SK-N-SH treated with all-trans-retinoic acid at 6 μM for 48 hours (cell line): ENCODE results near the gene SOWAHC.
A peak's percentile ranks its signal among the peaks of the same experiment; 100 is the strongest.

Source experiments
- ATAC-seq: fragments of 200-7000 bp; cut with Tn5 transposase; 3 replicates; pipeline ENCODE4 v1.9.1; 2020; ENCODE audit warnings: mild to moderate bottlenecking, moderate library complexity
- ARNTL ChIP-seq: fragments of 450-650 bp; formaldehyde crosslinking; IDR thresholded peaks from 2 replicates; pipeline ENCODE4 v1.5.0; 2020; ENCODE audit warnings: low read depth, mild to moderate bottlenecking, moderate library complexity, borderline replicate concordance
- BACH2 ChIP-seq: fragments of 250-450 bp; sonication (Bioruptor Pico); IDR thresholded peaks from 2 replicates; pipeline ENCODE4 v1.9.0; 2021; ENCODE audit warnings: mild to moderate bottlenecking, borderline replicate concordance
- CSDC2 ChIP-seq: fragments of 250-450 bp; sonication (Bioruptor Pico); IDR thresholded peaks from 2 replicates; pipeline ENCODE4 v1.5.0; 2020; ENCODE audit warnings: mild to moderate bottlenecking, moderate library complexity
- CSRNP3 ChIP-seq: fragments of 250-450 bp; sonication (Bioruptor Pico); IDR thresholded peaks from 2 replicates; pipeline ENCODE4 v1.5.1; 2021; ENCODE audit warnings: mild to moderate bottlenecking, moderate library complexity
- ESRRG ChIP-seq: fragments of 250-450 bp; sonication (Bioruptor Pico); IDR thresholded peaks from 2 replicates; pipeline ENCODE4 v1.6.1; 2021; ENCODE audit warnings: mild to moderate bottlenecking
- GLIS3 ChIP-seq: fragments of 250-450 bp; sonication (Bioruptor Pico); IDR thresholded peaks from 2 replicates; pipeline ENCODE4 v1.5.0; 2020; ENCODE audit warnings: mild to moderate bottlenecking, moderate library complexity
- OSR1 ChIP-seq: fragments of 250-450 bp; sonication (Bioruptor Pico); IDR thresholded peaks from 2 replicates; pipeline ENCODE4 v1.8.0; 2022; ENCODE audit warnings: moderate library complexity, mild to moderate bottlenecking, inconsistent platforms
- PATZ1 ChIP-seq: fragments of 250-450 bp; sonication (Bioruptor Pico); IDR thresholded peaks from 2 replicates; pipeline ENCODE4 v1.8.0; 2020; ENCODE audit warnings: mild to moderate bottlenecking, moderate library complexity, borderline replicate concordance
- POU6F1 ChIP-seq: fragments of 250-450 bp; sonication (Bioruptor Pico); IDR thresholded peaks from 2 replicates; pipeline ENCODE4 v1.8.0; 2021; ENCODE audit warnings: low read depth, mild to moderate bottlenecking, moderate library complexity, borderline replicate concordance
- PPARA ChIP-seq: fragments of 250-450 bp; sonication (Bioruptor Pico); IDR thresholded peaks from 2 replicates; pipeline ENCODE4 v1.5.0; 2020; ENCODE audit warnings: mild to moderate bottlenecking, borderline replicate concordance
- RARB ChIP-seq: fragments of 250-450 bp; sonication (Bioruptor Pico); IDR thresholded peaks from 2 replicates; pipeline ENCODE4 v1.8.0; 2021; ENCODE audit warnings: mild to moderate bottlenecking, moderate library complexity
- SNAI2 ChIP-seq: fragments of 250-450 bp; sonication (Bioruptor Pico); IDR thresholded peaks from 2 replicates; pipeline ENCODE4 v1.5.0; 2020; ENCODE audit warnings: mild to moderate bottlenecking, moderate library complexity
- TCF4 ChIP-seq: fragments of 250-450 bp; sonication (Bioruptor Pico); IDR thresholded peaks from 2 replicates; pipeline ENCODE4 v1.8.0; 2021; ENCODE audit warnings: mild to moderate bottlenecking, moderate library complexity, borderline replicate concordance
- TOX ChIP-seq: fragments of 250-450 bp; sonication (Bioruptor Pico); IDR thresholded peaks from 2 replicates; pipeline ENCODE4 v1.8.0; 2021; ENCODE audit warnings: mild to moderate bottlenecking, moderate library complexity, borderline replicate concordance
- TSHZ2 ChIP-seq: fragments of 250-450 bp; sonication (Bioruptor Pico); IDR thresholded peaks from 2 replicates; pipeline ENCODE4 v1.5.0; 2020; ENCODE audit warnings: mild to moderate bottlenecking, moderate library complexity
- ZC3H10 ChIP-seq: fragments of 250-450 bp; sonication (Bioruptor Pico); IDR thresholded peaks from 2 replicates; pipeline ENCODE4 v1.5.1; 2021; ENCODE audit warnings: mild to moderate bottlenecking, moderate library complexity
- ZFP3 ChIP-seq: fragments of 250-450 bp; sonication (Bioruptor Pico); IDR thresholded peaks from 2 replicates; pipeline ENCODE4 v1.5.0; 2020; ENCODE audit warnings: mild to moderate bottlenecking, moderate library complexity
- ZFP30 ChIP-seq: fragments of 450-650 bp; formaldehyde crosslinking; IDR thresholded peaks from 2 replicates; pipeline ENCODE4 v1.5.0; 2022; ENCODE audit warnings: mild to moderate bottlenecking, moderate library complexity
- ZNF565 ChIP-seq: fragments of 450-650 bp; formaldehyde crosslinking; conservative IDR thresholded peaks from 2 replicates; pipeline ENCODE4 v1.5.0; 2020; ENCODE audit warnings: low read depth, mild to moderate bottlenecking, moderate library complexity
- ZNF70 ChIP-seq: fragments of 450-650 bp; formaldehyde crosslinking; IDR thresholded peaks from 2 replicates; pipeline ENCODE4 v1.5.0; 2020; ENCODE audit warnings: mild to moderate bottlenecking, moderate library complexity
- ZNF8 ChIP-seq: fragments of 450-650 bp; formaldehyde crosslinking; IDR thresholded peaks from 2 replicates; pipeline ENCODE4 v1.5.0; 2020; ENCODE audit warnings: mild to moderate bottlenecking, moderate library complexity

Gene SOWAHC

GRCh38 chr2:109604597-109604996 is 9.6 kb upstream of the SOWAHC start:
- ATAC-seq, result peak; percentile 12; the same call in 1 of the 3 replicates
- TF ChIP-seq TCF4 (no peak), CSDC2 (no peak), OSR1 (CRISPR knock-in tag) (no peak), ZNF8 (CRISPR knock-in tag) (no peak), PATZ1 (CRISPR knock-in tag) (no peak), TSHZ2 (CRISPR knock-in tag) (no peak), ARNTL (CRISPR knock-in tag) (no peak), BACH2 (CRISPR knock-in tag) (no peak), TOX (CRISPR knock-in tag) (no peak)

- no peak for TF ChIP-seq TSHZ2 (CRISPR knock-in tag)
- TF ChIP-seq GLIS3 (CRISPR knock-in tag), result no peak
- no peak for TF ChIP-seq CSRNP3
- no peak for TF ChIP-seq BACH2 (CRISPR knock-in tag)
- no peak for TF ChIP-seq ZNF70
- no peak for TF ChIP-seq ESRRG (CRISPR knock-in tag)
- no peak for TF ChIP-seq ZFP3 (CRISPR knock-in tag)
- TF ChIP-seq ZC3H10 (CRISPR knock-in tag), result no peak
- TF ChIP-seq ARNTL (CRISPR knock-in tag), result no peak
- TF ChIP-seq ZNF565 (CRISPR knock-in tag), result no peak
- no peak for TF ChIP-seq POU6F1
- no peak for TF ChIP-seq RARB (CRISPR knock-in tag)
- TF ChIP-seq PATZ1 (CRISPR knock-in tag), result no peak
- no peak for TF ChIP-seq ZNF8 (CRISPR knock-in tag)
- no peak for TF ChIP-seq TOX (CRISPR knock-in tag)
- no peak for TF ChIP-seq ZFP30 (CRISPR knock-in tag)
- no peak for TF ChIP-seq SNAI2 (CRISPR knock-in tag)
- no peak for TF ChIP-seq PPARA (CRISPR knock-in tag)
- peak; percentile 42 for ATAC-seq
Observed at GRCh38 chr2:109607766-109608165, 6.4 kb upstream of the SOWAHC start.
